ENCODE measurements around the gene NFKBIB.
"Not testable (repeated sequence)": the region's sequence is repeated elsewhere in the genome, so short reads cannot be mapped to it uniquely, and the experiment has no call there.

The NFKBIB gene

DNA sequence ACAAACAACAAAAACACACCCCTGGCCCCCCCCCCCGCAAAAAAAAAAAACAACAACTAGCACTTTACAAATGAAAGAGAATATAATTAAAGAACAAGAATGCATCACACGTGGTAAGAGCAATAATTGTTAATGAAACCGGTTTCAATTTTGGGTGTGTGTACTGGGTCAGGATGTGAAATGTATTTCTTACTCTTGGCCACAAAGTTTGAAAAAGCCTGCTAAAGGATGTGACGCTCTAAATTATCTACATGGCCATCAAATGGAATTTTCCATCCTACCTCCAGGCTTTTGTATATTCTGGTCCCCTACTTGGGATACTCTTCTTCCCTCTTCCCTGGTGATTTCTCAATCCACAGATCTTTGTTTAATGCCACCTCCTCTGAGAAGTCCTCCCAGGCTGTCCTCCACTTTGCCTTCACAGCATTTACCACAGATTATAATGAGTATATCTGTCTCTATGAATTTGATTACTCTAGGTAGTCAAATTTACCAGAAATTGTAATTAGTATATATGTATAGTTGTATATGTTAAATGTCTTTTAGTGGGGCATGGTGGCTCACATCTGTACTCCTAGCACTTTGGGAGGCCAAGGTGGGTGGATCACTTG, 28.7 kb downstream of the NFKBIB start:
- no peak for DNase-seq (ENCODE audit: low read depth in 2 of 2)

DNA sequence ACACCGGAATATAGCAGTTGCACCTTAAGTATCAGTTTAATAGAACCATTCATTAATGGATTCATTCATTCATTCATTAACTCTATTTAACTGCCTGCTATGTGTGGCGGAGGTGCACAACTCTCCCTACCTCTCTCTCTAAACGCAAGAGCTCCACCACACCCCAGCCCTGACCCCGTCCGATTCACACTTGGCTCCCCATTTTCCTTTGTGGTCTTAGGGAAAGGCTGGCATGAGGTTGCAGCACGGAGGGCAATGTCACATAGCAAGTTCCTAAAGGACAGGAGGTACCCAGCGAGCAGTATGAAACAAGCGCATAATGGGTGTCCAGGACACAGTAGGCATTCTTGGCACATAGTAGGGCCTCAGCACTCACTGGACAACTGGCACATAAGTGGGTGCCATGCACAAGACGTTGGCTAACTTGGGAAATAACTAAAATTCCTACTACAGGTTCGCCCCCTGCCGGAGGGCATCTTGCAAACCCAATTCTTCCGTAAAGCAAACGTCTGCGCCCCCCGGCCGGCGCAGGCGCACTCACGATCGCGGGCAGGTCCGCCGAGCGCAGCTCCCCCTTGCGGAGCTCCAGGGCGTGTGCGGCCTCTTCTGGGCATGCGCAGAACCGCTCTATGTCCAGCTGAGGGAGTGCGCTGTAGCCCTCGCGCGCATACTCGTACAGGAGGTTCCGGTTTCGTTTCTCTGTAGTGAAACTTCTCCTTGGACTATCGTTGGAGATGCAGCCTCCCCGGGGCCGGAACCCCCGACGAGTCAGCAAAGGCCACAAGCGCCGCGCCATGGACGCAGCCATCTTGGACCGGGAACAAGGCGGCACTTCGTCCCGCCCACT, 30.4 kb downstream of the NFKBIB start, which contains the start of gene SARS2:
Gene SARS2, minus strand, starts transcription at position 835 of the 847 bp plus-strand sequence. Its CDS starts 27 bp downstream, at position 808.
- DNase-seq (ENCODE audit: low read depth in 2 of 2), result peak; percentile 83 to 85

DNA sequence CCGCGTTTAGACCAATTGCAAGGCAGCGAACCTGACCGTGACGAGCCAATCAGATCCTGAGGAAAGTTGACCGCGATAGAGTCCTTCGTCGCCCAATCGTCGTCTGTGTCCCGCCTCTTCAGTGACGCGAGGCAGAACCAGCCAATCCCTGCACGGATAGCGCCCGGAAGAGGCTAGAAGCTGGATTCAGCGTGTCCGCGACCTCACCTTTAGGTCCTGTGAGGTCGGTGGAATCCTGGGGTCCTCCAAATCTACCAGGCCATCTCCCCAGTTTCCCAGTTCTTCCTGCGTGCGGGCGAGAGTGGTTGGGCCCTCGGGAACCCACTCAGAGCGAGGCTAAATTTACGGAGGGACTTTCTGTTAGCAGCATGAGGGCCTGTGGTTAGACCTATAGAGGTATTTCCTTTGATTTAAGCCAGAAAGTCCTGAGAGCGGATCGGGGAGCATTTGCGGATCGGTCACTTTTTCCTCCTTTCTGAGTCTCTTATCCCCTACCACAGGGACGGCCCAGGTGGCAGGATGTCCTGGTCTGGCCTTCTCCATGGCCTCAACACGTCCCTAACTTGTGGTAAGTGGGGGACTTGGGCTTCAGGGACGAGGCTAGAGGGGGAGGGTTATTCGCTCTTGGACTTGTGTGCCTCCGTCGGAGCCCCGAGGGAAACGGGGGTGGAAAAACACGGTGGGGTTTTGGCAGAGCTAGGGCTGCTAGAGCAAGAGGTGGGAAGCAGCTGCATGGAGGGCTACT, 31.2 kb downstream of the NFKBIB start, which contains the start of gene MRPS12:
Gene MRPS12, plus strand, starts transcription at position 169 of the 745 bp plus-strand sequence. Its CDS starts 351 bp downstream, at position 520.
- peak; percentile 98 for DNase-seq (ENCODE audit: low read depth in 2 of 2)

DNA sequence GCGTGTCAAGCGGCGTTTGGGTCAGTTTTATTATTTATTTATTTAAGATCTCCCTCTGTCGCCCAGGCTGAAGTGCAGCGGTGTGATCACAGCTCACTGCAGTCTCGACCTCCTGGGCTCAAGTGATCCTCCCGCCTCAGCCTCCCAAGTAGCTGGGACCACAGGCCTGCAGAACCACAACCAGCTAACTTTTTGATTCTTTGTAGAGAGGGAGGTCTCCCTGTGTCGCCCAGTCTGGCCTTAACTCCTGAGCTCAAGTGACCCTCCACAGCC, 31.7 kb downstream of the NFKBIB start:
- no peak for DNase-seq (ENCODE audit: low read depth in 2 of 2)

DNA sequence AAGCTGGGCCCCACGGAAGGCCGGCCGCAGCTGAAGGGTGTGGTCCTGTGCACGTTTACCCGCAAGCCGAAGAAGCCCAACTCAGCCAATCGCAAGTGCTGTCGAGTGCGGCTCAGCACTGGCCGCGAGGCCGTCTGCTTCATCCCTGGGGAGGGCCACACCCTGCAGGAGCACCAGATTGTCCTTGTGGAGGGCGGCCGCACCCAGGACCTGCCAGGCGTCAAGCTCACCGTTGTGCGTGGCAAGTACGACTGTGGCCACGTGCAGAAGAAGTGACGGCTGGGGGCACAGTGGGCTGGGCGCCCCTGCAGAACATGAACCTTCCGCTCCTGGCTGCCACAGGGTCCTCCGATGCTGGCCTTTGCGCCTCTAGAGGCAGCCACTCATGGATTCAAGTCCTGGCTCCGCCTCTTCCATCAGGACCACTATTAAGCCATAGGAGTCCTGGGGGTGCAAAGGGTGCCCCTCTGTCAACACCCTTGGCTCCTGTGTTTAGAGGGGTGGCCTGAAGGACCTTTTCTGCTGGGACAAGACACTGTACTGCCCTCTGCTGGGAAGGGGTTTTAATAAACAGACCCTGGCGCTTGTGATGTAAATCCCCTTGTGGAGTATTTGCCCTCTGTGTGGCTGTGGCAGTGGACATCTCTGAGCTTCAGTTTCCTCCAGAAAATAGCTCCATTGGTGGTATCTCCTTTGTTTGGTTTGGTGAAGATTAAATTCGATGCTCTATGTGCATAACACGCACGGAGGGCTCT, 32.8 kb downstream of the NFKBIB start:
- no peak for DNase-seq (ENCODE audit: low read depth in 2 of 2)

DNA sequence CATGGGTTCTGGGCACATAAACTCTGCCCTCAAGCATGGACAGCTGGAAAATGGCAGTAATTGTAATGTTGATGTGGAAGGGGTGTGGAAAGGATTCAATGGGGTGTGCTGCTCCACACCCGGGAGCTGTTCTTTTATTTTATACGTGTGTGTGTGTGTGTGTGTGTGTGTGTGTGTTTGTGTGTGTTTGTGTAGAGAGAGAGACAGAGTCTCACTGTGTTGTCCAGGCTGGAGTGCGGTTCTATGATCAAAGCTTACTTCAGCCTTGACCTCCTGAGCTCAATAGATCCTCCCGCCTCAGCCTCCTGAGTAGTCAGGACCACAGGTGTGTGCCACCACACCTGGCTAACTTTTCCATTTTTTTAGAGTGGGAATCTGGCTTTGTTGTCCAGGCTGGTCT, 33.8 kb downstream of the NFKBIB start:
- DNase-seq (ENCODE audit: low read depth in 2 of 2), result no peak

DNA sequence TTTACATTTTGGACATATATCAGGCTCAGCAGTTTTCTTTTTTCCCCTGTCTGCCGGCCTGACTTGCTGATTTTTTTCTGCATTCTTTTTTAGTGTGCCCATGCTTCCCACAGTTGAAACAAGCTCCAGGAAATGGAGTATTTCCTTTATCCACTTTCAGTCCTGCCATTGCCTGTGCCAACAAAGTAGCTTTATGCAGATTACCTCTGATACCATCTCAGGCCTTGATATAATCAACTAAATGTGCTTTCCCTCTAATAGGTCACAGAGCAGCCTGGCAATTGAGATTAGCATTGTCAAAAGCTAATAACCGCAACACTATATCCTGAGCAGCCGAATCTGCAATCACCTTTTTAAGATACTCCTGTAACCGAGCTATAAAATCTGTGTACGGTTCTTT, 40.2 kb downstream of the NFKBIB start:
- DNase-seq (ENCODE audit: low read depth in 2 of 2), result no peak

DNA sequence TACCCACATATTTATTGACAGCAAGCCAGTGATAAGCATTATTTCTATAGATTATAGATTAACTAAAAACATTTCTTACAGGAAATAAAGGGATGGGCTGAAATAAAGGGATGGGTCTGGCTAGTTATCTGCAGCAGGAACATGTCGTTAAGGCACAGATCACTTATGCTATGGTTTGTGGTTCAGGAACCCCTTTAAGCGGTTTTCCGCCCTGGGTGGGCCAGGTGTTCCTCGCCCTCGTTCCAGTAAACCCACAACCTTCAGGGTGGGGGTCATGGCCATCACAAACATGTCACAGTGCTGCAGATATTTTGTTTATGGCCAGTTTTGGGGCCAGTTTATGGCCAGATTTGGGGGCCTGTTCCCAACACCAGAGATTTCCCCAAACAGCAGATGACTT, 41.7 kb downstream of the NFKBIB start:
- not testable (repeated sequence) for DNase-seq (ENCODE audit: low read depth in 2 of 2)

DNA sequence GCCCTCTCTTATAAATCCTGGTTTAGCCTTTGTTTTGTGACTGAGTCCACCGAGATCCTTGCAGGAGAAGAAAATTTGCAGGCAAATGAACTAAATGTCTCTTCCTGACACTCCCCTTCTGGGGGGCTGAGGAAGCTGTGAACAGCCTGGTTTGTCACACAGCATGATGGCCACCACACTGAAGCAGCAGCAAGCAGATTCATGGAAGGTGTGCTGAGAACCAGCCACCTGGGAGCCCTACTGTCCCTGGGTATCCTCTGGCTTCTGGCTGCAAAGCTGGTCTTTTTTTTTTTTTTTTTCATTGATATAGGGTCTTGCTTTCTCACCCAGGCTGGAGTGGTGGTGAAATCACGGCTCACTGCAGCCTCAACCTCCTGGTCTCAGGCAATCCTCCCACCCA, 42.2 kb downstream of the NFKBIB start:
- no peak for DNase-seq (ENCODE audit: low read depth in 2 of 2)

DNA sequence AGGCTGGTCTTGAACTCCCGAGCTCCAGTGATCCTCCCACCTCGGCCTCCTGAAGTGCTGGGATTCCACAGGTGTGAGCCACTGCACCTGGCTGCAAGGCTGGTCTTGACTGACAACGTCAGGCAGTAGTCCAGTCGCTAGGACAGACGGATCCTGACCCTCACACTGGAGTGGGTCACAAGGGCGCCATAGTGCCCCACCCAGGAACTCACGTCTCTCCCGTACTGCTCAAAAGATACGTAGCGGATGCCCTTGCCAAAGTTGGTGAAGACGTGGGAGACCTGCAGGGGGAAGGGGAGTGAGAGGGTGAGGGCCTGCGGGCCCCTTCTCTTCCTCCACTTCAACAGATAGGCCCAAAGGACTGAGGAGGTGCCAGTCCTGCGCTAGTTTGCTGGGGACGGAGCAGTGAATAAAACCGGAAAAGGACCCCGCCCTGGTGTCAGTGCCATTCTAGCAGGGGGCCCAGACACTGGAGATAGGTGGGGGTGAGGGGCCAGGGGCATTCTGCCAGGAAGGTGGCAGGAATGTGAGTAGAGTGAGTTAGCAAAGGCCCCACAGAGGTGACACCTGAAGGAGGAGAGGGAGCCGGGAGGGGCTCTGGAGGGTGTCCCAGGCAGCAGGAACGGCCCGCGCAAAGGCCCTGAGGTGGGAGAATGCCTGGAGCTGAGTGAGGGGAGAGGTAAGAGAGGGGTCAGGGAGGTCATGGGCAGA, 42.9 kb downstream of the NFKBIB start:
- no peak for DNase-seq (ENCODE audit: low read depth in 2 of 2)

DNA sequence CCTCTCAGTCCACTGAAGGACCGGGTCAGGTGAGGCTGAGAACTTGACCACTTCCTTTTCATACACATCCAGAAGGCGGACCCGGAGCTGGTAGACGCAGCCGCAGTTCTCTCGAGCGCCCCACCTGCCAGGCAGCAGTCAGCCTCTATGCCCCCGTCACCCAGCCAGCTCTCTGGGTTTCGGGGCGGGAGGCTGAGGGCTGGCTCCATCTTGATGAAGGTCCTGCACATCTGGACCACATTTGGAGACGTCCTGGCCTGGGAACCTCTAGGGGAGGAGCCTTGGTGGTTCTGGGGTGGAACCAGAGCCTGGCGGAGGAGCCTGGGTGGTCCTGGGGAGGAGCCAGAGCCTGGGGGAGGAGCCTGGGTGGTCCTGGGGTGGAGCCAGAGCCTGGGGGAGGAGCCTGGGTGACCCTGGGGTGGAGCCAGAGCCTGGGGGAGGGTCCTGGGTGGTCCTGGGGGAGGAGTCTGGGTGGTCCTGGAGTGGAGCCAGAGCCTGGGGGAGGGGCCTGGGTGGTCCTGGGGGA, 45.3 kb downstream of the NFKBIB start:
- no peak for DNase-seq (ENCODE audit: low read depth in 2 of 2)

DNA sequence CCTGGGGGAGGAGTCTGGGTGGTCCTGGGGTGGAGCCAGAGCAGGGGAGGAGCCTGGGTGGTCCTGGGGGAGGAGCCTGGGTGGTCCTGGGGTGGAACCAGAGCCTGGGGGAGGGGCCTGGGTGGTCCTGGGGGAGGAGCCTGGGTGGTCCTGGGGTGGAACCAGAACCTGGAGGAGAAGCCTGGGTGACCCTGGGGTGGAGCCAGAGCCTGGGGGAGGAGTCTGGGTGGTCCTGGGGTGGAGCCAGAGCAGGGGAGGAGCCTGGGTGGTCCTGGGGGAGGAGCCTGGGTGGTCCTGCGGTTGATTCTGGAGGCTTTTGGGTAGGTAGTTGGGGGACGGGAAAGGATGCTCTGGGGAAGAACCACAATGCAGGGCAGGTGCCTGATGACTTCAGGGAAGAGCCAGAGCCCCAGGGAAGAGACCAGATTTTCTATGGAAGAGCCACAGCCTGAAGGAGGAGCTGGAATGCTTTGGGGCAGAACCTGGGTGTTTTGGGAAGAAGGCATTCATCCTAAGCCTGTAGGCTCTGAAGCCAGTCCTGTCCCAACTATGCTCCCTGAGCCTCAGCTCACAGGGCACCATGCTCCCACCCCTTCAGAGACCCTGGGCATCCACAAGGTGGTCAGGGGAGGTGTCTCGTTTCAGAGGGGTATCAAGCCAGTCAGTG, 45.9 kb downstream of the NFKBIB start:
- no peak for DNase-seq (ENCODE audit: low read depth in 2 of 2)

DNA sequence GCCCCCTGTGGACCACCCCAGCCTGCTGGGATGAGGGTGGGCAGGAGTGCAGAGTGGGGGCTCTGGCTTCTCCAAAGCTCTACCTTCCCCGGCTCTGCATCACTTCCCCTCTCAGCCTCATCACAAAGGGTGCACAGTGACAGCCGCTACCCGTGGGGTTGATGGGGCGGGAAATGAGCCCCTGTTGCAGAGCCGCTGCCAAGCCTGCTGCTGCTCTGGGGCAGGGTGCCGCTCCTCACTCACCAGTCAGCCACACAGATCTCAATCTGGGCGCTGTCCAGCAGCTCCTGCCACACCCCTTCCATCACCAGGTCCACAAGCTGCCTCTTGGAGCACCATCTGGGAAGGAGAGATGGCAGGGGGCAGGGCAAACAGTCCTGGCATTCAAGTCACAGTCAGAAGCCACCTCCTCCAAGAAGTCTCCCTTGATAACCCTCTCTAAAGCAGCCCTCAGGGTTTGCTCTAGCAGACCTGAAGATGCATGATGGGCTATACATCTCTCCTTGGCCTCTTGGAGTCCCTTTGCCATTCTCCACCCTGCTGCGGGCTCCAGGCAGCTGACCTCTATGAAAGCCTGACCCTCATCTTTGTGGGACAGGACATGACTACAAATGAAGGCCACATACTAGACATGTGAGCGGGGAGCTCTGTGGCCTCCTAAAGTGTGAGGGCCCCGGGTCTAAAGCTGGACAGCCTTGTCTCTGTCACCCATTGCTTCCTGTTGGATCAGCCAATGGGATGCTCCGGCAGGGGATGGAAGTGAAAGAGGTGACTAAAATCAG, 46.7 kb downstream of the NFKBIB start:
- no peak for DNase-seq (ENCODE audit: low read depth in 2 of 2)

DNA sequence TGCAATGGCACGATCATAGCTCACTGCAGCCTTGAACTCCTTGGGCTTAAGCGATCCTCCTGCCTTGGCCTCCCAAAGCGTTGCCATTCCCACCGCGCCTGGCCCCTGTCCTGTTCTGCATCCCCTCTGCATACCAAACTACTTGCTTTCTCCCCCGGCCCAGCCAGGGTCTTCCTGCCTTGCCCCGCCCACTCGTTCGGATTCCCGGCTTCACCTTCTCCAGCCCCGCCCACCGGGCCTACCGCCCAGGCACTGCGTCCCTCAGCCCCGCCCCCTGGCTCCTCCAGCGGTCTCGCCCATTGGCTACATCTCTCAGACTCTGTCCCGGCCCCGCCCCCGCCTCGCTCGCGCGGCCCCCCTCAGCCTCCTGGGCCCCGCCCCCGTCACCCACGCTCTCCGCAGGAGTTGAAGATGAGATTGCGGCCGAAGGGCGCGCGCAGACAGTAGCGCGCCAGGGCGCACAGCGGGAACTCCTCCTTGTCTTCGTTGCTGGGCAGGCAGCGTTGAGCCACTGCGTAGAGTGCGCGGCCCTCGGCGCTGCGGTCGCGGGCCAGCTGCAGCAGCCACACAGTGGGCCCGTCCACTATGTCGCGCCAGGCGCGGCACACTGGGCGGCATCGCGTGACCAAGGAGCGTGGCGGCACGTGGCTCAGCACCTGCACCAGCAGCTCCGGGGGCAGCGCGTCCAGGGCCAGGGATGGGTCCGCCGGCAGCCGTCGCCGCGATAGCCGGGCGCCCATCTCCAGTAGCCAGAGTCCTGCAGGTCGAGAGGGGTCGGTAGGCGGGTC, 50.0 kb downstream of the NFKBIB start:
- DNase-seq (ENCODE audit: low read depth in 2 of 2), result peak; percentile 62 to 63

DNA sequence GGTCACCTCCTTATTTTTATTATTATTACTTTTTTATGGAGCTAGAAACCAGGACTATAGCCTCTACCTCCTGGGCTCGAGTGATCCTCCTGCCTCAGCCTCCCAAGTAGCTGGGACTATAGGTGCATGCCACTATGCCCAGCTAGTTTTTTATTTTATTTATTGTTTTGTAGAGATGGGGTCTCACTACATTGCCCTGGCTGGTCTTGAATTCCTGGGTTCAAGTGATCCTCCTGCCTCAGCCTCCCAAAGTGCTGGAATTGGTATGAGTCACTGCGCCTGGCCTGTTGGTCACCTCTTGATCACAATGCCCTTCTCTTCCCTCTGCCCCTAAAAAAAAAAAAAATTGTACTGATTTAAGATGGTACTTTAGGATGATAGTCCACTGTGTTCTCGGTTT, 51.4 kb downstream of the NFKBIB start:
- DNase-seq (ENCODE audit: low read depth in 2 of 2), result no peak

DNA sequence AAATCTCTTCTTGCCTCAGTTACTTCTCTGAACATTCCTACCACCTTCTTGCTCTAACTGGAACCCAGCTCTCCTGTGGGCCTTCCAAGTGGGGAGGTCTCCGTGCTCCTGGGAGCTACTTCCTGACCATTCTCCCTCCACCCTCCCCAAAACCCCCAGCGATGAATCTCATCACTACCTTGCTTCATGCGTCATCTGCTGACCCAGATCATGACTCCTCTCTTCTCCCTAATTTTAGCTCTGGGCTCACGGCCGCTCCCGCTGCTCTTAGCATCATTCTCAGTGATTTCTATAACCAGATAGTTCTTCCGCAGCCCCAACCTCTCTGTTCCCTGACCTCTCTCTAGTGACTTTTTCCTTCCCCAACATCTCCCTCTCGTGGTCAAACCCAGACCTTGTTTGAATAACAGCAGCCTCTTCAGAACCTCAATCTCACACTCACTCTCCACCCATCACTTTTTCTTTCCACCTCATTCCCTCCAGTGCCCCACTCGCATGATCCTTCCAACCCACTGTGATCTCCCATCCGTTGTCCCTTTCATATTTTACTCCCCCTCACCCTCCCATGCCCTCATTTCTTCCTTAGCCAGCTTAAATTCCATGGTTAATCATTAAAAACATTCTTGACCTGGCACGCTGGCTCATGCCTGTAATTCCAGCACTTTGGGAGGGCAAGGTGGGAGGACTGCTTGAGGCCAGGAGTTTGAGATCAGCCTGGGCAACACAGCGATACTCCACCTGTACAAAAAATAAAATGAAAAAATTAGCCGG, 52.8 kb downstream of the NFKBIB start:
- no peak for DNase-seq (ENCODE audit: low read depth in 2 of 2)

DNA sequence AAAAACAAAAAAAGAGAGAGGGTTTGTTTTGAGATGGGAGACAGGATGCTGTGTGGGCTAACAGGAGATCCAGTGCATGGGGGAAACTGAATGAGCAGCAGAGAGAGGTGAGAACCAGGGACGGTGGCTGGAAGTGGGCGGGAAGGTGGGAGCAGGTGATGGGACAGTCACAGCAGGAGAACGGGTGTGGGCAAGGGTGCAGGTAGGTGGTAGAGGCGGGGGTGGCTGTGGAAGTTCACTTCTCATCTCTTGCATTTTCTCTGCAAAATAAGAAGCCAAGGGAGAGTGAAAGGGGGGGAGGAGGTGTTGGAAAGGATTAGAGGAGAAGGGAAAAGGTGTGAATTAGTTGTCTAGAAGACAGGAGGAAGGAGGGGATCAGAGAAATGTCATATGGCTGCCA, 53.9 kb downstream of the NFKBIB start:
- DNase-seq (ENCODE audit: low read depth in 2 of 2), result no peak

DNA sequence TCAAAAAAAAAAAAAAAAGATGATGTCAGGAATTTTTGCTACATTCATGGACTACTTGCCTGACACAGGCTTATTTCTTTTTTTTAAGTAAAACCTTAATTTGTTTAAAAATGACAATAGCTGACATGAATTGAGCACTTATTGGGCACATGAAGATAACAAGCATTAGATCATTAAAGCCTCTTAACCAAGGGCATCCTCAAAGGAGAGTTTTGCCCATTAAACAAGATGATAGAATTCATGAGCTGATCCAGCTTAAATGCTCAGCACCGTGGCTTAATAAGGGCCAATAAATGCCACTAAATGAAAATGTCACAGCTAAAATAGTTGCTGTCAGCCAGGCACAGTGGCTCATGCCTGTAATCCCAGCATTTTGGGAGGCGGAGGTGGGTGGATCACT, 56.5 kb downstream of the NFKBIB start:
- DNase-seq (ENCODE audit: low read depth in 2 of 2), result no peak

All from fibroblast of skin of left quadriceps (primary cell).